Measurements from ENCODE around the gene MAP1LC3B. TPM values are rescaled to one million over a fixed set of nuclear protein-coding genes. Genes with fewer than 3 reads are reported as not detected.

The MAP1LC3B gene
- total and polyA plus RNA-seq, 12 donors = 43.3 to 116 (median 66.2) TPM

GRCh38 chr16:87434146-87434667 is 42.1 kb downstream of the MAP1LC3B start:
- H3K27ac ChIP-seq = no peak overlapping the region
- H3K36me3 ChIP-seq (replicated peaks in 1 of 2) = peaks cover 0 to 24% of the 10 kb centered on the region in 2 donors
- 91 to 93% (median 92%) methylated on average over 19 to 22 of the region's 22 CpGs for WGBS, 4 donors
- no peaks in the 10 kb centered on the region for H3K27me3 ChIP-seq
- H3K4me3 ChIP-seq = no peak overlapping the region
- H3K9me3 ChIP-seq (replicated peaks in 1 of 3) = no peaks in the 10 kb centered on the region
- DNase-seq = no peak
- TF ChIP-seq CTCF (IDR thresholded peaks at IDR 0.05) (no peak), POLR2A (IDR thresholded peaks at IDR 0.05) (no peak)
- intact Hi-C loops (cut with DNase I) = no loop called here
- peaks cover 19 to 37% of the 10 kb centered on the region in 2 donors for H3K4me1 ChIP-seq (replicated peaks in 1 of 2)

GRCh38 chr16:87435372-87436224 is 43.5 kb downstream of the MAP1LC3B start:
- DNase-seq = no peak
- Histone ChIP-seq H3K27ac (peak overlapping the region in 4 of 5 donors; percentile 16 to 79 (median 64)), H3K9me3 (replicated peaks in 1 of 3) (no peaks in the 10 kb centered on the region), H3K4me3 (no peak overlapping the region), H3K36me3 (replicated peaks in 1 of 2) (peaks cover 0 to 15% of the 10 kb centered on the region in 2 donors), H3K4me1 (replicated peaks in 1 of 2) (peaks cover 19 to 43% of the 10 kb centered on the region in 2 donors), H3K27me3 (no peaks in the 10 kb centered on the region)
- no peak for TF ChIP-seq CTCF (IDR thresholded peaks at IDR 0.05)
- TF ChIP-seq POLR2A (IDR thresholded peaks at IDR 0.05) = peak in 1 of 2 donors; percentile 17
- WGBS, 4 donors = 56 to 67% (median 62%) methylated on average over 11 to 23 of the region's 23 CpGs
- intact Hi-C loops (cut with DNase I) = no loop called here

GRCh38 chr16:87436225-87437172 is 44.4 kb downstream of the MAP1LC3B start:
- no peak overlapping the region for H3K4me3 ChIP-seq
- no peak for TF ChIP-seq POLR2A (IDR thresholded peaks at IDR 0.05)
- TF ChIP-seq CTCF (IDR thresholded peaks at IDR 0.05) = no peak
- peak overlapping the region in 4 of 5 donors; percentile 16 to 79 (median 64) for H3K27ac ChIP-seq
- WGBS, 4 donors = 47 to 52% (median 50%) methylated on average over 26 to 29 of the region's 29 CpGs
- H3K4me1 ChIP-seq (replicated peaks in 1 of 2) = peaks cover 18 to 42% of the 10 kb centered on the region in 2 donors
- no peaks in the 10 kb centered on the region for H3K27me3 ChIP-seq
- intact Hi-C loops (cut with DNase I) = no loop called here
- H3K9me3 ChIP-seq (replicated peaks in 1 of 3) = no peaks in the 10 kb centered on the region
- peak in 5 of 7 donors; percentile 37 to 61 (median 56) for DNase-seq
- peaks cover 0 to 13% of the 10 kb centered on the region in 2 donors for H3K36me3 ChIP-seq (replicated peaks in 1 of 2)

- WGBS, 4 donors = 90 to 94% (median 94%) methylated on average over 14 of the region's 14 CpGs
- Histone ChIP-seq H3K27ac (no peak overlapping the region), H3K4me1 (replicated peaks in 1 of 2) (peaks cover 16 to 34% of the 10 kb centered on the region in 2 donors), H3K9me3 (replicated peaks in 1 of 3) (no peaks in the 10 kb centered on the region), H3K27me3 (no peaks in the 10 kb centered on the region), H3K4me3 (no peak overlapping the region), H3K36me3 (replicated peaks in 1 of 2) (peaks cover 0 to 5% of the 10 kb centered on the region in 2 donors)
- no peak for DNase-seq
- TF ChIP-seq CTCF (IDR thresholded peaks at IDR 0.05) (no peak), POLR2A (IDR thresholded peaks at IDR 0.05) (no peak)
- intact Hi-C loops (cut with DNase I) = no loop called here
Observed at GRCh38 chr16:87437327-87437726, 45.2 kb downstream of the MAP1LC3B start.
